Mesothelial cell of epicardium (in vitro differentiated cells): ENCODE measurements around the gene PRKN. TPM values are rescaled to one million over a fixed set of nuclear protein-coding genes. Genes with fewer than 3 reads are reported as not detected.

Experiments used
- DNase-seq, 2 experiments: peaks; one replicate each; pipeline ENCODE4 v3.0.0; 2021; ENCODE audit warnings: low spot score in 2 of 2; ENCODE audit not compliant: unreplicated experiment in 2 of 2
- H3K27ac Mint-ChIP-seq: 2 replicates; pipeline ENCODE4 v1.8.0; 2021; ENCODE audit warnings: mixed read lengths
- H3K27me3 Mint-ChIP-seq: 2 replicates; pipeline ENCODE4 v1.8.0; 2021; ENCODE audit warnings: low read depth, mixed read lengths
- H3K36me3 Mint-ChIP-seq: 2 replicates; pipeline ENCODE4 v1.8.0; 2021; ENCODE audit warnings: mixed read lengths
- H3K4me1 Mint-ChIP-seq: 2 replicates; pipeline ENCODE4 v1.8.0; 2021; ENCODE audit warnings: mixed read lengths
- H3K4me3 Mint-ChIP-seq: 2 replicates; pipeline ENCODE4 v1.8.0; 2021; ENCODE audit warnings: mild to moderate bottlenecking, moderate library complexity, mixed read lengths
- H3K9me3 Mint-ChIP-seq: 2 replicates; pipeline ENCODE4 v1.8.0; 2021; ENCODE audit warnings: mixed read lengths
- total RNA-seq: library from RNA; stranded (reverse); gene quantifications from 3 replicates; pipeline ENCODE4 v1.2.1, GENCODE V29; 2021
- TF ChIP-seq, protein P1 (sequence below): fragments of 200-600 bp; sonication (generic); IDR thresholded peaks from one replicate; pipeline ENCODE4 v1.5.0; 2021; ENCODE audit warnings: antibody characterized with exemption; ENCODE audit not compliant: unreplicated experiment

PRKN gene
- total RNA-seq, 1 donor from 2014 or later: 7.6 TPM

- Mint-ChIP-seq H3K4me1 (no peaks in the 10 kb centered on the region), H3K4me3 (no peak overlapping the region), H3K27me3 (no peaks in the 10 kb centered on the region), H3K9me3 (no peaks in the 10 kb centered on the region), H3K36me3 (no peaks in the 10 kb centered on the region), H3K27ac (no peak overlapping the region)
- TF ChIP-seq, protein P1, sequence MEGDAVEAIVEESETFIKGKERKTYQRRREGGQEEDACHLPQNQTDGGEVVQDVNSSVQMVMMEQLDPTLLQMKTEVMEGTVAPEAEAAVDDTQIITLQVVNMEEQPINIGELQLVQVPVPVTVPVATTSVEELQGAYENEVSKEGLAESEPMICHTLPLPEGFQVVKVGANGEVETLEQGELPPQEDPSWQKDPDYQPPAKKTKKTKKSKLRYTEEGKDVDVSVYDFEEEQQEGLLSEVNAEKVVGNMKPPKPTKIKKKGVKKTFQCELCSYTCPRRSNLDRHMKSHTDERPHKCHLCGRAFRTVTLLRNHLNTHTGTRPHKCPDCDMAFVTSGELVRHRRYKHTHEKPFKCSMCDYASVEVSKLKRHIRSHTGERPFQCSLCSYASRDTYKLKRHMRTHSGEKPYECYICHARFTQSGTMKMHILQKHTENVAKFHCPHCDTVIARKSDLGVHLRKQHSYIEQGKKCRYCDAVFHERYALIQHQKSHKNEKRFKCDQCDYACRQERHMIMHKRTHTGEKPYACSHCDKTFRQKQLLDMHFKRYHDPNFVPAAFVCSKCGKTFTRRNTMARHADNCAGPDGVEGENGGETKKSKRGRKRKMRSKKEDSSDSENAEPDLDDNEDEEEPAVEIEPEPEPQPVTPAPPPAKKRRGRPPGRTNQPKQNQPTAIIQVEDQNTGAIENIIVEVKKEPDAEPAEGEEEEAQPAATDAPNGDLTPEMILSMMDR: no peak
- no peak for DNase-seq
These were observed 1377.7 kb downstream of the PRKN start for GRCh38 chr6:161349886-161350285.

DNA sequence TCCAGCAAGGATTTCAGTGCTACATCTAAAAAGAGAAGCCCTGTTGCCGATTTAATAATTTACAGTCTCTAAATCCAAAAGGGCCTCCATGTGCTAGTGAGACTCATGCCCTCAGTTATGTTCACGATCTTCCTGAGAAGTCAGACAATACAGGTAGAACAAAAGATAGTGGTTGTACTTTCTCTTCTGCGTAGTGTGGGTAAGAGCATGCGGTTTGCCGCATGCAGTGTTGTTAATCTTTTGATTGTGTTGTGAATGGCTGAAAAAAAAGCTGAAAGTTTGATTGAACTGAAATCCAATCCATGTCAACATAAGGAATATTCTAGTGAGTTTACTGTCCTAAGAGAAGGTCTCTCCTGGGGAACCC is 1379.0 kb downstream of the PRKN start:
- H3K27ac Mint-ChIP-seq: no peak overlapping the region
- no peaks in the 10 kb centered on the region for H3K4me1 Mint-ChIP-seq
- no peak overlapping the region for H3K4me3 Mint-ChIP-seq
- DNase-seq: no peak
- no peaks in the 10 kb centered on the region for H3K36me3 Mint-ChIP-seq
- TF ChIP-seq, protein P1: no peak
- H3K9me3 Mint-ChIP-seq: no peaks in the 10 kb centered on the region
- H3K27me3 Mint-ChIP-seq: no peaks in the 10 kb centered on the region

GRCh38 chr6:161347988-161348627 is 1379.5 kb downstream of the PRKN start:
- TF ChIP-seq, protein P1: no peak
- no peak overlapping the region for H3K27ac Mint-ChIP-seq
- H3K9me3 Mint-ChIP-seq: no peaks in the 10 kb centered on the region
- no peaks in the 10 kb centered on the region for H3K27me3 Mint-ChIP-seq
- H3K4me1 Mint-ChIP-seq: no peaks in the 10 kb centered on the region
- H3K36me3 Mint-ChIP-seq: no peaks in the 10 kb centered on the region
- no peak overlapping the region for H3K4me3 Mint-ChIP-seq
- DNase-seq: no peak

DNA sequence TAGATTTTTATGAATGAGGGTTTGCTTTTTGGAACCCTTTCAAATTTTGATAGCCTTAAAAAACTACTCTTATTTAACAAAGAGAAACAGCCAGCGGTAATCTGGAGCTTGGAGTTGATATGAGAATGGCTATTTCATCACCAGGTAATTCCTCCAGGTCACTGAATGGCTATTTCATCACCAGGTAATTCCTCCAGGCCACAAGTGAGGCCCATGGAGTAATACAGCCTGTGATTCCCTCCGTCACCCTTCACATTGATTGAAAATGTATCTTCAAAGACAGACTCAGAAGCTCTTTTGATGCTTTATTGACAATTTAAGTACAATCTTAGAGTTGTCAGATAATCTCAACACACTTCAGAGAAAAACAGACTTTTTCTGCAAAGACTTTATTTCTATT is 1380.4 kb downstream of the PRKN start:
- TF ChIP-seq, protein P1: no peak
- Mint-ChIP-seq H3K4me1 (no peaks in the 10 kb centered on the region), H3K27me3 (no peaks in the 10 kb centered on the region), H3K27ac (no peak overlapping the region), H3K9me3 (no peaks in the 10 kb centered on the region), H3K4me3 (no peak overlapping the region), H3K36me3 (no peaks in the 10 kb centered on the region)
- DNase-seq: no peak

DNA sequence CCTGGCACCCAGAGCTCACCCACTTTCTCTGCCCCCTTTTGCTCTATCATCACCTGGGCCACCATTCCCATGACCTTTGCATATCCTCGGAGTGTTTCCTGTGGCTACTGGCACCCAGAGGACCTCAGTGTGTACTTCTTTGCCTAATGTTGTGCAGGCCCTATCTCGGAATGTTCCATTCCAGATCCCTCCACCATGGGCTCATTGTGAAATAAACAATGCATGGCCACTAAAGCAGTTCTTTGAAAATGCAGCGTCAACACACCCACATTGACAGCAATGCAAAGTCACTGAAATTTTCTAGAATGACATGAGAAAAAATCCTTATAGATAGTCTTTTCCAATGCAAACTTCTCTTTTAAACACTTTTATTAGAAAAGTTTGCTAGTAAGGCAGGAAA is 1380.8 kb downstream of the PRKN start:
- Mint-ChIP-seq H3K27ac (no peak overlapping the region), H3K4me3 (no peak overlapping the region), H3K9me3 (no peaks in the 10 kb centered on the region), H3K27me3 (no peaks in the 10 kb centered on the region), H3K36me3 (no peaks in the 10 kb centered on the region), H3K4me1 (no peaks in the 10 kb centered on the region)
- TF ChIP-seq, protein P1: no peak
- DNase-seq: no peak

GRCh38 chr6:161344626-161345025 is 1382.9 kb downstream of the PRKN start:
- no peak overlapping the region for H3K4me3 Mint-ChIP-seq
- H3K9me3 Mint-ChIP-seq: peaks cover 5% of the 10 kb centered on the region
- no peaks in the 10 kb centered on the region for H3K36me3 Mint-ChIP-seq
- no peak overlapping the region for H3K27ac Mint-ChIP-seq
- H3K27me3 Mint-ChIP-seq: no peaks in the 10 kb centered on the region
- no peak for DNase-seq
- H3K4me1 Mint-ChIP-seq: no peaks in the 10 kb centered on the region
- TF ChIP-seq, protein P1: no peak
